GM19372 (cell line): ENCODE results near the gene GREB1.

ENCODE experiments used
- ATAC-seq: cut with Tn5 transposase; IDR thresholded peaks from one replicate; pipeline ENCODE4 v1.9.1; 2021; ENCODE audit warnings: mild to moderate bottlenecking, low read depth, moderate library complexity; ENCODE audit not compliant: unreplicated experiment

The GREB1 gene

DNA sequence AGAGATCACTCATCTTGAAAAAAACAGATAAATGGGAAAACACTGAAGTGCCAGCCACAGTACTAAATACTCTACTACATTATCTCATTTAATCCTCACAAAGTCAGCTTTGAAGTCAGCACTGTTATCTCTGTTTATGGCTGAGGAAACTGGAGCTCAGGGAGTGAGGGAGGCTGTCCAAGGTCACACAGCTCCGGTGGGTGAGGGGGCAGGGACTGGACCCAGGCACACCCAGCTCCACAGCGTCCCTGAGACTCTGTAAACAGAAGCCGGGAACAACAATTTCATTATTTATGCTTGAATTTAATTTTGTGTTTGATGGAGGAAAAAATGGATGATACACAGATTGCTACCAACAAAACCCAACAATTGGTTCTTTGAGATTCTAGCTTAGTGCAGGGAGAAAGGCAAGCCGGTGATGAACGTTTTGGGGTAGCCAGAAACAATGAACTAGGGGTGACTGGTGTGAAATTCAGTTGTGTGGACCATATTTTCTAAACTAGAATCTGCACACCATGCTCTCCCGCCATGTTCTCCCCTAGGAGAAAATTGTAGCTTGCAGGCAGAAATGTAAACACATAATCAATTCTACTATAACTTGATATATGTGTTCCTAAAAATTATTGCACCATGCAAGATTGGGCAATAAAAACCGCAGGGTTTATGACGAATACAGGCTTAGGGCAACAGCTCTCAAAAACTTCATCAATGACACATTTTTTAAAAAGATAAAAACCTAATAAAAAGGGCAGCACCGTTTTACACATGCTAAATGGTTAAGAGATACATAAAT, at the start of gene GREB1:
TSS of gene GREB1 (plus strand) at position 768 of the 793 bp plus-strand sequence. CDS start 22,570 bp downstream, outside the sequence.
- no peak for ATAC-seq

DNA sequence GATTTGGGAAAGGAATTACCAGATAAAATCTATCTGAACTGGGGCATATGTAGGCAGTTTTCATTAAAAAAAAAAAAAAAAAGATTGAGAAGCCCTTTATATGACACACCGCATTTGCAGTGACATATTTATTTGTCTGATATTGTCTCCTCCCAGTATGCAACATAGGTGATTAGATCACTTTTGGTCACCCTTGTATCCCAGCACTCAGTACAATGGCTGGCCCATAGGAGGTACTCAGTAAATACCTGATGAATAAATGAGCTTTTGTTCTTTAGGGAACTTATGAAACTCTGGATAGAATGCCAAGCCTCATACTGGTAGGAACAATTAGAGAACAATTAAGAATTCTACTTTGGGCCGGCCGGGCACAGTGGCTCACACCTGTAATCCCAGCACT, 45.0 kb upstream of the GREB1 start:
- no peak for ATAC-seq

DNA sequence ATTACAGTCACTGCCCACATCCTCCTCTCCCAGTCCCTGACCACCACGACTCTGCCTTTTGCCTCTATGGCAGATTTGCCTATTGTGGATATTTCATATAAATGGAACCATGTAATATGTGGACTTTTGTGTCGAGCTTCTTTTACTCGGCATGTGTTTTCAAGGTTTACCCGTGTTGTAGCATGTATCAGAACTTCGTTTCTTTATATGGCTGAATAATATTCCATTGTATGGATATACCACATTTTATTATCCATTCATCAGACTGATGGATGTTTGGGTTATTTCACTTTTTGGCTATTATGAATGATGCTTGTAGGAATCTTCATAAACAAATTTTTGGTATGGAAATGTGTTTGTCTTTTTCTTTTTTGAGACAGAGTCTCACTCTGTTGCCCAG, 43.7 kb upstream of the GREB1 start:
- ATAC-seq: no peak

GRCh38 chr2:11491348-11491933, 42.4 kb upstream of the GREB1 start:
- no peak for ATAC-seq

DNA sequence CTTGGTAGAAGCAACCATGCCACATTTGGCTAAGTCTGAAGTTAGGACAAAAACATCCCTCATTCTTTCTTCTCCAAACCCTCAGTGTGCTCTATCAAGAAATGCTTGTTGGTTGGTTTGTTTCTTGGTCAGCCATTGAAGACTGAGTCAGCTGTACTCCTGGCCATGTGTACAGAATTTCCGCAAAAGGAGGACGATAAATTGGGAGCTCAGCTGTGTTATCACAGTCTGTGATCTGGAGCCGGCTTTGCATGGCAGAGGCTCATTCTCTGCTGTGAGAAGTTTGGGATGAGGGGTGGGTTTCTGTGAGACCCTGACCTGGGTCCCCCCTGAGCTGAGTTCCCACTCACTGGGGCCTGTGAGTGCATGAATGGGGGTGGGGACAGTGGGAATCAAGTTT, 41.6 kb upstream of the GREB1 start:
- no peak for ATAC-seq

GRCh38 chr2:11492720-11493119, 41.1 kb upstream of the GREB1 start:
- no peak for ATAC-seq

DNA sequence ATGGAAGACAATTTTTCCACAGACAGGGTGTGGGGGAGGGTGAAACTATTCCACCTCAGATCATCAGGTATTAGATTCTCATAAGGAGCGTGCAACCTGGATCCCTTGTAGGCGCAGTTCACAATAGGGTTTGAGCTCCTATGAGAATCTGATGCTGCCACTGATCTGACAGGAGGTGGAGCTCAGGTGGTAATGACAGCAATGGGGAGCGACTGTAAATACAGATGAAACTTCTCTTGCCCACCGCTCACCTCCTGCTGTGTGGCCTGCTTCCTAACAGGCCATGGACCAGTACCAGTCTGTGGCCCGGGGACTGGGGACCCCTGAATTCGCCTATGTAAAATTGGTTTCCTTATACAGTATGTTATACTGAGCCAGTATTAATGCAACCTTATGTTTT, 40.6 kb upstream of the GREB1 start:
- ATAC-seq: no peak

GRCh38 chr2:11494310-11494709, 39.5 kb upstream of the GREB1 start:
- ATAC-seq: no peak

GRCh38 chr2:11495844-11496681, 37.8 kb upstream of the GREB1 start:
- no peak for ATAC-seq

DNA sequence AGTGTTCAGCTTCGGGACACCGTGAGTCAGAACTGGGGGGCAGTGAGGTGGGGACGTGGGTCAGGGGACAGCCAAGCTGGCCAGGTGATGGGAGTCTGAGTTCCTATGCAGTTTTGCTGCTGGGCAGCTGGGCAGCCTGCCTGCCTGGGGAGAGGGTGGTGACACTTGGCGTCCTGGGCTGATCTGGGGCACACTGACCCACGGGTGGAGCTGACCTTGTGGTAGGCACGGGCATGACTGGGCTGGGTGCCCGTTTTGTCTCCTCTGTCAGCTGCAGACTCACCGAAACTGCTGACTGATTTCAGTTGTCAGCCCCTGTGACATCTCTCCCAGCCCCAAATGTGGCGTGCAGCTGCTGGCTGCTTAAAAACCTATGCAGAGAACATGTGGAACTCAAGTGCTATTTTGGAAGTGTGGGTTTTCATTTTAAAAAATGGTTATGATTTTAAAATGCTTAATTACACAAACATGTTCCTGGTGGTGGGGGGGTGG, 35.3 kb upstream of the GREB1 start:
- peak; percentile 67 for ATAC-seq

DNA sequence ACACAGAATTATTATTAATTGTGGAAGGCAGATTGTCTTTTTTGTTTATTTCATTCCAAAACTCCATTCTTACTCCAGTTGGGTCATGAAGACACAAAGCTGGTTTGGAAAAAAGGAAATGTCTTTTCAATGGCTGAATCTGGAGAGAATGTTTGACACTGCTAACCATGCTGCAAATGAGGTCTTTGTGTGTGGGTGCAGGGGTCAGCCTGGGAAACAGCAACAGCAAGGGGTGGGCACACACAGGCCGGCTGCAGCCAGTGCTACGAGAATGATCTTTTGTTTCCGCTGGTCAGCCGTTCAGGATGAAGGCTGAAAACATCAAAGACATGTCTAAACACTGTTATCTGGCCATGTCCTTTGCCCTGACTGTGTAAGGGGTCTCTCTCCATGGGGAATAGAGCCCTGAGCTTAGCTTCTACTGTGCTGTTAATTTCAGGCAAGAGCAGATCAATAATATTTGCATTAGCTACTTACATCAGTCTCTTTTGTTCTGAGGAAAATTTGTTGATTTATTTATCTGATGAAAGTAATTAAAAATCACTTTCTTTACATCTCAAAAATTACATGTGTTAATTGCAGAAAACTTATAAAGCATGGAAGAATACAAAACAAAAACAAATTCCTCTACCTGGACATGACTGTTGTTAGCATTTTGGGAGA, 34.6 kb upstream of the GREB1 start:
- ATAC-seq: no peak

- ATAC-seq: no peak
These were observed 33.0 kb upstream of the GREB1 start for GRCh38 chr2:11500702-11501303.

GRCh38 chr2:11502740-11503292, 31.0 kb upstream of the GREB1 start:
- ATAC-seq: no peak

DNA sequence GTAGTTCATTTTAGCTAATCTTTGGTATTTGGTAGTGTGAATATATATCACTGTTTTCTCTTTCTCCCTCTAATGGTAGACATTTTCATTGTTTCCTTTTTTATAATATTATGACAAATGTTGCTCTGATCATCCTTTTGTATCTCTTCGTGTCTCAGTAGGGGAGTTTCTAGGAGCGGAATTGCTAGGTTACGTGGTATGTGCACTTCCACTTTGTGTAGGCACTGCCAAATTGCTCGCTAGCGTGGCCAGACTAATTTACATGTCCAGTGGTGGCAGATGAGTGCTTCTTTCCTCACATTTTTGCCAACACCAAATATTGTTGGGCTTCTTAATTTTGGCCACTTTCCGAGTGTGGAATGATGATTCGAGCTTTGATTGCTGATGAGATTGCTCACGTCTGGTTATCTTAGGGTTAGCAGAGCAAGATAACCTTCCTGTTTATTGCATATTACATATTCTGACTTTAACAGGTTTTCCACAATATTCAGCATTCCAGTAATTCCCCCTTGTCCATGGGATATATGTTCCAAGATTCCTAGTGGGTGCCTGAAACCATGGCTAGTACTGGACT, 30.4 kb upstream of the GREB1 start:
- no peak for ATAC-seq

DNA sequence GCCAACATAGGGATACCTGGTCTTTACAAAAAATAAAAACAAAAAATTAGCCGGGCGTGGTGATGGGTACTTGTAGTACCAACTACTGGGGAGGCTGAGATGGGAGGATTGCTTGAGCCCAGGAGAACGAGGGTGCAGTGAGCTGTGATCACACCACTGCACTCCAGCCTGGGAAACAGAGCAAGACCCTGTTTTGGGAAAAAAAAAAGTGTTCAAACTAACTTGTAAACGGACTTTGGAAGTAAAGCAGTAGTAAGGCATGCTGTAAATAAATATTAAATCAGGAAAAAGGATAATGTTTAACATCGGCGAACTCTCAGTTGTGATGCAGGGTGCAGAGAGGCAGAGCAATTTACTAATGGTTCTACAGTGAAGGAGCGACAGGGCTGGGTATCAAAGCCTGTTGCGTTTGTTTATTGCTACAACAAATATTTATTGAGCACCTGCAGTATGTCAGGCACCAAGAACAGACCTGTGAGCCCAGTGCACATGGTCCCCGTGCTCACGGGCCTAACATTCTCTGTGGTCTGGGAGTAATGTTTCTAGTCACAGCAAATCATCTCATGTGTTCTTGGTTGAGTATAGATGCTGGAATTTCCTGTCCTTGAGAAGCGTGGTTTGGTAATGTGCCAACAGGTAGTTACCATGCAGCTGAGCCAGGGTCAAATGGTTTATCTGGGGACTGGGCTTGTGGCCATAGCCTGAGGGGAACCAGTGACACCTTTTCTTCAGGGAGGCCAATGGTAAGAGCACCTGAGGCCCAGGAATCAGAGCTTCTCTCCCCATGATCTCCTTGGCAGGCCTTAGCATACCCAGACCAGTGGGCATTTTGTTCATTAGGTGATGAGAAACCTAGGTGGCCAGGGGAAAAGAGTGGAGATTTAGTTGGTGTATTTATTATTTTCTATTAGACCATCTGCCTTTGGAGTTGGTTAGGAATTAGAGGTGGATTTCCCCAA, 27.9 kb upstream of the GREB1 start:
- no peak for ATAC-seq

DNA sequence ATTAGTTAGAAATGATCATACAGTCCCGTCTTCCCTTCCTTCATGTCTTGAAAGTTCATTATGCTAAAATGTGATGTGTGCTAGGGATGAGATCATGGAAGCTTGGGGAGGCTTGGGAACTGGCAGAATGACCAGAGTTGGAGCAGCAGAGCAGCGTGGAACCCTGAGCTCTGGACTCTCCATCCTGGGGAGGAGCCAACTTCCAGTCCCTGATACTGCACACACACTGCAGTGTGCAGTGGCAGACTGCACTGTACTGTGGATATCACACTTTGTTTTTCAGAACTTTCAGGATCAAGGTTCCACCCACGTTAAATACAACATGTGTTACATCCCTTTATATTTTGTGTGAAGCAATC, 27.3 kb upstream of the GREB1 start:
- ATAC-seq: no peak

DNA sequence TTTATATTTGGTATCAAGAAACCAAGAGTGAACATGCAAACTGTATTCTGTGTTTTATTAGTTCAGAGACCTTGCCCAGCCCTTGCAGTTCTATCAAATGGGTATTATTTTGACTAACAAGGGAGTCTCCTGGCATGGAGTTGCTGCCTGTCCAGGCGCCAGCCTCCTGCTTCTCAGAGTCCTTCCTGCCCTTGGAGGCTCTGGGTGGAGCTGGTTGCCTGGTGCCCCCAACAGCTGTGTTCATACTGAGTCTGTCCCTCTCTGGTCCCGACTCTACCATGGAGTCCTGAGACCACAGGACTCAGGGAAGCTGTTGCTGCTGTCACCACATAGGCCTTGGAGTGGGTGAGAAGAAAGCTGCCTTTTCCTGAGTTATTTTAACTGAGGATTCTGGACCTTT, 26.3 kb upstream of the GREB1 start:
- ATAC-seq: no peak

GRCh38 chr2:11508279-11508678, 25.6 kb upstream of the GREB1 start:
- ATAC-seq: no peak
